Measurements from ENCODE around the gene LDLRAD3. TPM values are rescaled to one million over a fixed set of nuclear protein-coding genes. Genes with fewer than 3 reads are reported as not detected.

LDLRAD3 gene
- total and polyA plus RNA-seq, 10 donors = 1.5 to 9.6 (median 8.1) TPM

- DNase-seq = no peak
- TF ChIP-seq POLR2AphosphoS5 (IDR thresholded peaks at IDR 0.05) = no peak
- no peak for TF ChIP-seq CTCF (IDR thresholded peaks at IDR 0.05 in 8 of 11, conservative IDR thresholded peaks at IDR 0.05 in 3 of 11)
- no peak for TF ChIP-seq POLR2A (IDR thresholded peaks at IDR 0.05)
- intact Hi-C loops (cut with DNase I; ENCODE audit: low total_unique reads) = no loop called here
- H3K4me1 ChIP-seq = no peaks in the 10 kb centered on the region
- no peak overlapping the region for H3K27ac ChIP-seq
- no peak overlapping the region for H3K4me3 ChIP-seq
- H3K9me3 ChIP-seq = no peaks in the 10 kb centered on the region
- H3K27me3 ChIP-seq (replicated peaks in 1 of 7) = no peaks in the 10 kb centered on the region
- no peaks in the 10 kb centered on the region for H3K36me3 ChIP-seq
These were observed 11.8 kb downstream of the LDLRAD3 start for GRCh38 chr11:35955636-35956035.

GRCh38 chr11:35962369-35963138 is 18.7 kb downstream of the LDLRAD3 start:
- TF ChIP-seq POLR2A (IDR thresholded peaks at IDR 0.05) (no peak), CTCF (IDR thresholded peaks at IDR 0.05 in 8 of 11, conservative IDR thresholded peaks at IDR 0.05 in 3 of 11) (no peak), POLR2AphosphoS5 (IDR thresholded peaks at IDR 0.05) (no peak)
- Histone ChIP-seq H3K9me3 (no peaks in the 10 kb centered on the region), H3K4me1 (no peaks in the 10 kb centered on the region), H3K27me3 (replicated peaks in 1 of 7) (no peaks in the 10 kb centered on the region), H3K4me3 (no peak overlapping the region), H3K27ac (peak overlapping the region in 1 of 8 donors; percentile 24), H3K36me3 (no peaks in the 10 kb centered on the region)
- DNase-seq = no peak
- intact Hi-C loops (cut with DNase I; ENCODE audit: low total_unique reads) = no loop called here
- 72 to 81% (median 75%) methylated on average over 8 of the region's 8 CpGs for WGBS, 5 donors

DNA sequence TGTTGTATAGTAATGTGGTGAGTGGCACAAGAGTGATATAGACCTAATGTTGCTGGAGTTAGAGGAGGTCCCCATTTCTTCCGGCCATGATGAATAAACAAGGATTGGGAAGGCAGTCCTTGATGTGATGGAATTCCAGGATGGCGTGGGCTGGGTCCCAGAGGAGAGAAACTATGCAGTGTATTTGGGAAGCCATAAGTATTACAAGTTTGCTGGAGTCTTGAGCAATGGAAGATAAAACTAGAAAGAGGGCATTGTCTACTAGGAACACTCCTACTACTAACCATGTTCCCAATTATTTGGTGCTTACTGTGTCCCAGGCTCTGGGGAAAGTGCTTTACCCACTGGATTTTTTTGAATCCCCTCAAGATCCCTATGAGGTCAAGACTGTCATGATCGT is 20.0 kb downstream of the LDLRAD3 start:
- Histone ChIP-seq H3K27ac (no peak overlapping the region), H3K4me1 (no peaks in the 10 kb centered on the region), H3K4me3 (no peak overlapping the region), H3K36me3 (no peaks in the 10 kb centered on the region), H3K9me3 (no peaks in the 10 kb centered on the region), H3K27me3 (replicated peaks in 1 of 7) (no peaks in the 10 kb centered on the region)
- TF ChIP-seq POLR2AphosphoS5 (IDR thresholded peaks at IDR 0.05) (no peak), POLR2A (IDR thresholded peaks at IDR 0.05) (no peak), CTCF (IDR thresholded peaks at IDR 0.05 in 8 of 11, conservative IDR thresholded peaks at IDR 0.05 in 3 of 11) (no peak)
- intact Hi-C loops (cut with DNase I; ENCODE audit: low total_unique reads) = no loop called here
- no peak for DNase-seq
- 83 to 94% (median 87%) methylated on average over 3 of the region's 3 CpGs for WGBS, 5 donors

GRCh38 chr11:35964841-35965240 is 21.0 kb downstream of the LDLRAD3 start:
- H3K9me3 ChIP-seq = no peaks in the 10 kb centered on the region
- no peaks in the 10 kb centered on the region for H3K4me1 ChIP-seq
- 87 to 95% (median 94%) methylated on average over 2 of the region's 2 CpGs for whole genome bisulfite sequencing, 5 donors
- intact Hi-C loops (cut with DNase I; ENCODE audit: low total_unique reads) = no loop called here
- H3K27ac ChIP-seq = no peak overlapping the region
- no peak overlapping the region for H3K4me3 ChIP-seq
- TF ChIP-seq POLR2A (IDR thresholded peaks at IDR 0.05) (no peak), CTCF (IDR thresholded peaks at IDR 0.05 in 8 of 11, conservative IDR thresholded peaks at IDR 0.05 in 3 of 11) (no peak), POLR2AphosphoS5 (IDR thresholded peaks at IDR 0.05) (no peak)
- no peak for DNase-seq
- H3K27me3 ChIP-seq (replicated peaks in 1 of 7) = no peaks in the 10 kb centered on the region
- H3K36me3 ChIP-seq = no peaks in the 10 kb centered on the region

Measured in spleen (tissue), 11 donors.